Stimulated activated CD4-positive, alpha-beta T cell treated with anti-CD3 and anti-CD28 coated beads, Interleukin-1b, Interleukin-23, amount 100 ng/mL, for 1 hour (primary cell): ENCODE data around the gene SEPTIN10.
"Not testable (repeated sequence)": the region's sequence is repeated elsewhere in the genome, so short reads cannot be mapped to it uniquely, and the experiment has no call there.

Source experiments
- DNase-seq, 2 donors: peaks; one replicate each; pipeline ENCODE4 v3.0.0-alpha.2; 2020; ENCODE audit warnings: low read depth in 2 of 2

The SEPTIN10 gene

GRCh38 chr2:109602617-109603188 is 11.1 kb downstream of the SEPTIN10 start:
- no peak for DNase-seq

GRCh38 chr2:109601783-109602182 is 12.0 kb downstream of the SEPTIN10 start:
- no peak for DNase-seq

GRCh38 chr2:109597283-109597682 is 16.5 kb downstream of the SEPTIN10 start:
- no peak for DNase-seq

DNA sequence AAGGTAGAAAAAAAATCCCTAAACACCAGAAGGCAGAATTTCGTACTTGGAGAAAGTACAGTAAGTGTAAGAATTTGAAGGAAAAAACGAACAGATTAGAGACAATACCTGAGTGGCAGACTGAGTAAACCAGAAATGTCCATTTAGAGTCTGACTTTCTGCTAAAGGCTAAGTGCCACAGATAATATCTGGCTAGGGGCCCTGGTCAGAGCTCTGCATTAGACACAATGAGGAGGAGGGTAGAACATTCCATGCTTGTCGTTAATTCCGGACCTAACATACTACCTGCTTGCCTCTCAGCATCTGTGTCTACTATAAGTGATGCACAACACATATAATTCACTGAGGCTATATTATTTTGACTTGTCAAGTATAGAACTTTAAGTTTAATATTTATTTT is 18.1 kb downstream of the SEPTIN10 start:
- DNase-seq = no peak

- DNase-seq = no peak
These were observed 19.4 kb downstream of the SEPTIN10 start for GRCh38 chr2:109594246-109594885.

DNA sequence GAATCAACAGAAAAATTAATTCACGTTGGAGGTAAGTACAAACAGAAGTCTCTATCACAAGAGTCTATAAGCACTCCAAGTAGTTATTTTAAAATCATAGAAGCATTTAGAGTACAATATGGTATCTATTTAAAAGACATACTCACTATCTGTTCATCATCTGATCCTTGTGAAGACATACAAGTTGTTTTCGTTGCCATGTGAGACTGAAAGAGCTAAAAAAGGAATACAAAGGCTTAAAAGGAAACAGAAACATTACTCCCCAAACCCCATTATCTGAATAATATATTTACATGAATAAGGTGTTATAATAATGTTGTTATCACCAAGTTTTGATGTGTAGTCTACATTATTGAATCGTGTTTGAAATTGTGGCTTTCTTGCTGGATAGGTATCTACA is 20.9 kb downstream of the SEPTIN10 start:
- DNase-seq = no peak

DNA sequence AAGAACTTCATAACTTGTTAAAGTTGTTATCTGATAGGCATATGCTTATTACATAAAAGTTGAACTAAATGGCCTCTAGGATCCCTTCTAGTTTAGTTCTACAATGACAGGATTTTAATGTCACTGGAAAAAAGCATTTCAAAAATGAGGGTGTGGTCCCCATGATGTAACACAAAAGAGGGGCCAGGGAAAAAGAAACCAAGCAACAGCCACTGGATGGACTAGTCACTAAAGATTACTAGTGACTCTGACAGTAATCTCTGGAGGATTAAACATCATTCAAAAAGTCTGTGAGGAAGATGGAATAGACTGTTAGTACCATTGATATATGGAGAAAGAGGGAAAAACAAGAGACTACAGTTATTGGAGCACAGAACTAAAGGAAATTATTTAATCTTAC is 22.6 kb downstream of the SEPTIN10 start:
- DNase-seq = no peak

DNA sequence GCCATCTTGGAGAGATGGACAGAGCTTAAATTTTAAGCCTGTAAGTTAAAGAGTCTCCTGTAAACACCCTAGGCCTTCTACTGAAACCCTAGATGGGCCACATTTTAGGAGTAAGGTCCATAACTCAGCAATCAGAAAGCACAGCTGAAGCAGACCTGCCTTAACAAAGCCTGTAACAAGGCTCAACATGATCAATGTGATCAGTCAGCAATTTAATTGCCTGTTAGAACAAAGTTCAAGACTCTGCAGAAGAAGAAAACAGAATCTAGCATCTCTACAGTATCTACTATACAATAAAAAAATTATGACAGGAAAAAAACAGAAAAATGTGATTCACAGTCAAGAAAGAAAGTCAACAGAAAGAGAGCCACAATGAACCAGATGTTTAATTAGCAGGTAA is 27.1 kb downstream of the SEPTIN10 start:
- DNase-seq = no peak

DNA sequence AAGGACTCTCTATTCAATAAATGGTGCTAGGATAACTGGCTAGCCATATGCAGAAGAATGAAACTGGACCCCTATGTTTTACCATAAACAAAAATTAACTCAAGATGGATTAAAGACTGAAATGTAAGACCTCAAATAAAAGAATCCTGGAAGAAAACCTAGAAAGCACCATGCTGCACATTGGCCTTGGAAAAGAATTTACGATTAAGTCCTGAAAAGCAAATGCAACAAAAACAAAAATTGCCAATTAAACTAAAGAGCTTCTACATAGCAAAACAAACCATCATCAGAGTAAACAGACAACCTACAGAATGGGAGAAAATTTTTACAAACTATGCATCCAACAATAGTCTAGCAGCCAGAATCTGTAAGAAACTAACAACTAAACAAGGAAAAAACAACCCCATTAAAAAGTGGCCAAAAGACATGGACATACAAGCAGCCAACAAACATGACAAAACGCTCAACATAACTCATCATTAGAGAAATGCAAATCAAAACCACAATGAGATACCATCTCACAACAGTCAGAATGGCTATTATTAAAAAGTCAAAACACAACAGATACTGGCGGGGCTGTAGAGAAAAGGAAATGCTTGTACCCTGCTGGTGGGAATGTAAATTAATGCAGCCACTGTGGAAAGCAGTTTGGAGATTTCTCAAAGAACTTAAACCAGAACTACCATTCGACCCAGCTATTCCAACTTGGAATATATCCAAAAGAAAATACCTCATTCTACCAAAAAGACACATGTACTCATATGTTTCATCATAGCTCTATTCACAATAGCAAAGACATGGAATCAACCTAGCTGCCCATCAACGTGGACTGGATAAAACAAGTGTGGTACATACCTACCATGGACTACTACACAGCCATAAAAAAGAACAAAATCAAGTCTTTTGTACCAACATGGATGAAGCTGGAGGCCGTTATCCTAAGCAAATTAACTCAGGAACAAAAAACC is 30.6 kb downstream of the SEPTIN10 start:
- no peak for DNase-seq

DNA sequence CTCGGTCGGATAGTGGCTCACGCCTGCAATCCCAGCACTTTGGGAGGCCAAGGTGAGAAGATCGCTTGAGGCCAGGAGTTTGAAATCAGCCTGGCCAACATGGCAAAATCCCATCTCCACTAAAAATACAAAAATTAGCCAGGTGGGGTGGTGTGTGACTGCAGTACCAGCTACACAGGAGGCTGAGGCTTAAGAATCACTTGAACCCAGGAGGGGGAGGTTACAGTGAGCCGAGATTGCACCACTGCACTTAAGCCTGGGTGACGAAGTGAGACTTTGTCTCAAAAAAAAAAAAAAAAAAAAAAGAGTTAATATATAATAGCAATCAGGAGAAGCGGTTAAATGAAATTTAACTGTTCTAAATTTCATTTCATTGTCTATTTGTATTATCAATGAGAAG is 36.1 kb downstream of the SEPTIN10 start:
- not testable (repeated sequence) for DNase-seq

- no peak for DNase-seq
These were observed 38.4 kb downstream of the SEPTIN10 start for GRCh38 chr2:109575373-109575772.

- no peak for DNase-seq
These were observed 49.7 kb downstream of the SEPTIN10 start for GRCh38 chr2:109563980-109564550.

DNA sequence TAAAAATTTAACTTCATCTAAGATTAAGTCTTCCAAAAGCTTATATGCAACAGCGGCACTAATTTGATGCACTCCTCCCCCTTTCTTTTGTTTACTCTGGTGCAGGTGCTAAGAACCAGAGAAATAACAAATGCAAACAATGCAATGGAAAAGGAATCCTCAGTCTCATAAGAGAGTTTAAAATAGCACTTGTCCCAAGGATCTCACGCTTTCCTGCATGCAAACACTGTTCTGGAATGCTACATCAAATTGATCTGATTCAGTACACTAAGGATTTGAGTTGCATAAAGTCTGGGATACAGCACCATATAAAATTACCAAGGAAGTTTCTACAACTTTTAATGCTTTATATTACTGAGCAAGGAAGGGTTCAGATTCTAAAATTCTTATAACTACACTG is 50.5 kb downstream of the SEPTIN10 start:
- DNase-seq = no peak

GRCh38 chr2:109562421-109562820 is 51.3 kb downstream of the SEPTIN10 start:
- no peak for DNase-seq

GRCh38 chr2:109560265-109560664 is 53.5 kb downstream of the SEPTIN10 start:
- no peak for DNase-seq

GRCh38 chr2:109558076-109558882 is 55.5 kb downstream of the SEPTIN10 start:
- no peak for DNase-seq

DNA sequence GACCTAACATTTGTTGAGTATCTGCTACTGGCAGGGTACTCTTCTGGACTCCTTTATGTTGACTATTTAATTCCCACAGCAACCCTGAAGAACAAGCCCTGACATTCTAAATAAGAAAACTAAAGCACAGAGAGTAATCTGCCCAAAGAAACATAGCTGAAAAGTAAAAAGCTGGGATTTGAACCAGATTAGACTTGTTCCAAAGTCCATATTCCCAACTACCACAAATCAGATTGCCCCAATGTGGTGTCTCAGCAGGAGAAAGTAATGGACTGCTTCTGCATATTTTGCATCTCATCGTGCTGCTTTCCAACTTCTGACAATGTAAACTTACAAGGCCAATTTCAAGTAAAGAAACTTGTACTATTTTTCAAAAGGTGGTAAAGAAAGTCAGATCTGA is 56.5 kb downstream of the SEPTIN10 start:
- no peak for DNase-seq

DNA sequence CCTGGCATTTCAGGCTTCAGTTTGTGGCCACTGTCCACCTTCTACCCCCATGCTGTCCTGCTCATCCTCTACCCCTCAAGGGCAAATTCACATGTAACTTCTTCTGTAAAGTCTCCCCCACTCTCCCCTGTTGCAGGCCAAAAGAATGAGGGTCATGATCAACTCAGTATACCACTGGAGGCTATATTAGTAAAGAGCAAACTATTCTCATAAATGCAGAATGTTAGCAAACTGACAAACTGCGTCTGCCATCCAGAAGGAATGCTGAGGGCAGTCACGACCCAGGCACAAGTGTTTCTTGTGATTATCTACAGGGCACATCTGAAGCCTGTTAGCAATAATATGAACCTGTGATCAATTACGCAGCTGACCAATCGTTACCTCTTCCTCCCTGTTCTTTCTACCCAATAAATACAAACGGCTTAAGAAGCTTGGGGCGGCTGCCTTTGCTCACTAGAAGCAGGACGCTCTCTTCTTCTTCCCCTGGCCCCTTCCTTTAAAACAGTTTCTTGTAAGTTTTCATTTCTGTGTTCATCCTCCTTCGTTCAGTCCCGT is 58.3 kb downstream of the SEPTIN10 start:
- no peak for DNase-seq

DNA sequence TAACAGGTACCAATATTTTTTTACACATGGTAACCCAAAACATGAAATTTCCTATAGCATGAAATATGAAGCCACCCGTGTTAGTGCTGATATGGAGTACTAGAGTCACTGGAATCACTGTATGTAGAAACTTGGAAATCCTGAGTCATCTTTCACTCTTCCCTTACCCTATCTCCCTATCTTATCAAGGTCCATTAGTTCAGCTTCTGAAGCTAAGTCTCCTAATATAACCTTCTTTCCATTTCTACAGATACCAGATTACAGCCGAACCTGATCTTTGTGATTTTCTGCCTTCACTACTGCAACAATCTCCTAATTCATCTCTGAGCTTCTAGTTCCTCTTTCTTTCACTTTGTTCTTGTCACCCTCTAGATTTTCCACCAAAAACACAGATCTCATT is 59.0 kb downstream of the SEPTIN10 start:
- DNase-seq = no peak

DNA sequence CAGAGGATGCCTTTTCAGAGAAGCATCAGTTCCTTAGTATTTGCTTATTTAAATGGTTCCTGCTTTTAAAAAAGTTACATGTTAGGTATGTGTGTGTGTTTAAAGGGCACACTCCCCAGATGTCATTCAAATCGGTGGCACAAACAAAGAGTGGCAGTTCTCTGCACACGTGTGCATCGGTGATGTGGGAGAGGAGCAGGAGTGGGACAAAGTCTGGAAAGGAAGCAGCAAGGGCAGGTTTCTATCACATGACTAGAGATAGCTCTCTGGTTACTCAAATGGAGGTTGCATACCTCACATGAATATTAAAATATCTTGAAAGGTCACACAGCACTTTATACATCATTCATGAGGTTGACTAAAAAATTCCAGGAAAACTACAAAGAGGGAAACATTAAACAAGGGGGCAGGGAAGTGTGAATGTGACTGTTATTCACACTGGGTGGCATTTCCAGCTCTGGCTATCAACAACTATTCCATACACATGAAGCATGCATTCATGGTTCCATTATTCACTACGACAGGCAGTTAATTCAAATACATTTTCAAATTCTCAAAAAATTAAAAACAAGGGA is 64.7 kb downstream of the SEPTIN10 start:
- DNase-seq = no peak

DNA sequence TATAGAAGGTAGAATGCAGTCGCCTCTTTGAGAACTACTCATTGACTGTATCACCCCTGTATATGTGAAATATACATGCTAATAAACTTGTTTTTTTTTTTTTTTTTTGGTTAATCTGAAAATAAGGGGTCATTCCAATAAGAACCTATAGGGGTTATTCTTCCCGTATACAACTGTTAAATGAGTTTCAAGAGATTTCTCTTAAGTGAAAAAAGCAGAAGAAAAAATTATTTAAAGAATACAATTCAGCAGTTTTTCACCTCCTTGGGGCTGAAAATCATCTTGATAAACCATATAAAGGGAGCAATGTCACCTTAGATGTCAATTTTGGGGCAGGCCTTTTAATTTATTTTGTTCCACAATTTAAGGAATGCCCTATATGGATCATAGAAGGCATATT is 66.5 kb downstream of the SEPTIN10 start:
- no peak for DNase-seq
